ENCODE measurements around the gene SIRT5. TPM values are rescaled to one million over a fixed set of nuclear protein-coding genes. Genes with fewer than 3 reads are reported as not detected.

Gene SIRT5
- total and polyA plus RNA-seq, 8 donors = 1.8 to 10.3 (median 4.7) TPM

DNA sequence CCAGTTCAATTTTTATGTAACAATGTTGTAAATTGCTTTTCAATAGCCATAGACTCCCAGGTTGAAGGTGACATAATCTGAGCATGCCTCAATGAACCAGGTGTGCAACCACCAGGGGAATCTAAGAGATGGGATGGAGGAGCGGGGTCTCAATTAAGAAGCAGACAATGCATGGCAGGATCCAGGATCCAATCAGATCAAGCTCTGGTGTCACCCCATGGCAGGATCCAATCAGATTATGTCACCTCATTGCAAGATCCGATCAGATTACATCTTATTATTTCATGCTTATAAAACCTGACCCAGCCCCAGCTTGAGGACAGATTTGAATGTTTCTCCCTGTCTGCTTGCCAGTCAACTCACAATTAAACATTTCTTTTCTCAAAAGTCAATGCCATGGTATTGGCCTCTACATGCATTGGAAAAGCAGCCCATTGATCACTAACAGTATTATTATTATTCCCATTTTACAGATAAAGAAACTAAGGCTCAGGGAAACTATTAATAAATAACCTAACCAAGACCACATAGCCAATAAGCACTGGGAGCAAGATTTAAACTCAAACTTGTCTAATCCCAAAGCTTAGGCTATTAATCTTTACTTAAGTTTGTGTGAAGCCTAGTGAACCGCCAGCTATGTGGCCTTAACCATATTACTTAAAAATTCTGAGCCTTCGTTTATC lies 14.3 kb upstream of the SIRT5 start:
- H3K36me3 ChIP-seq = no peaks in the 10 kb centered on the region
- H3K4me1 ChIP-seq = peaks cover 0 to 8% (median 3%) of the 10 kb centered on the region in 4 donors
- TF ChIP-seq POLR2AphosphoS5 (IDR thresholded peaks at IDR 0.05) (no peak), POLR2A (IDR thresholded peaks at IDR 0.05) (no peak), EP300 (IDR thresholded peaks at IDR 0.05) (no peak)
- TF ChIP-seq, protein P1, sequence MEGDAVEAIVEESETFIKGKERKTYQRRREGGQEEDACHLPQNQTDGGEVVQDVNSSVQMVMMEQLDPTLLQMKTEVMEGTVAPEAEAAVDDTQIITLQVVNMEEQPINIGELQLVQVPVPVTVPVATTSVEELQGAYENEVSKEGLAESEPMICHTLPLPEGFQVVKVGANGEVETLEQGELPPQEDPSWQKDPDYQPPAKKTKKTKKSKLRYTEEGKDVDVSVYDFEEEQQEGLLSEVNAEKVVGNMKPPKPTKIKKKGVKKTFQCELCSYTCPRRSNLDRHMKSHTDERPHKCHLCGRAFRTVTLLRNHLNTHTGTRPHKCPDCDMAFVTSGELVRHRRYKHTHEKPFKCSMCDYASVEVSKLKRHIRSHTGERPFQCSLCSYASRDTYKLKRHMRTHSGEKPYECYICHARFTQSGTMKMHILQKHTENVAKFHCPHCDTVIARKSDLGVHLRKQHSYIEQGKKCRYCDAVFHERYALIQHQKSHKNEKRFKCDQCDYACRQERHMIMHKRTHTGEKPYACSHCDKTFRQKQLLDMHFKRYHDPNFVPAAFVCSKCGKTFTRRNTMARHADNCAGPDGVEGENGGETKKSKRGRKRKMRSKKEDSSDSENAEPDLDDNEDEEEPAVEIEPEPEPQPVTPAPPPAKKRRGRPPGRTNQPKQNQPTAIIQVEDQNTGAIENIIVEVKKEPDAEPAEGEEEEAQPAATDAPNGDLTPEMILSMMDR (IDR thresholded peaks at IDR 0.05) = no peak
- intact Hi-C loops (cut with DNase I; ENCODE audit: low total_unique reads) = no loop called here
- DNase-seq = no peak
- no peaks in the 10 kb centered on the region for H3K9me3 ChIP-seq
- H3K27me3 ChIP-seq = no peaks in the 10 kb centered on the region
- H3K27ac ChIP-seq = no peak overlapping the region
- H3K4me3 ChIP-seq = no peak overlapping the region
- WGBS, 5 donors = 83 to 93% (median 88%) methylated on average over 4 of the region's 4 CpGs

DNA sequence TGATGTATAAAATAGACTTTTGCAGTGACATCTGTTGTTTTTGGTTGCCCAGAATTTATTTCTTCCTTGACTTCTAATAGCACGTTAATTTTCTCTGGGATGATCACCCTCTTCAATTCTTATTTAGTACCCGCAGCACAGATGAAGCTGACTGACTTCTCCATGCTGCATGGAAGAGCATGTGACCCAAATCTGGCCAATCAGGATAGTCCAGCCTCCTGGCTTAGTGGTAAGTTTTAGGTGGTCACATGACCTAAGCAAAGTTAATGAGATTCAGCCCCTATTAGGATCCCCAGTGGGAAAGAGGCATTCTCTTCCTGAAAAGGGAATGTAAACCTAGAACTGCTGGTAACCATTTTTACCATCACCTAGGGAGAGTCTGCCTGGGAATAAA lies 13.8 kb upstream of the SIRT5 start:
- intact Hi-C loops (cut with DNase I; ENCODE audit: low total_unique reads) = no loop called here
- WGBS, 5 donors = 85 to 97% (median 93%) methylated on average over 2 of the region's 2 CpGs
- Histone ChIP-seq H3K27ac (no peak overlapping the region), H3K4me3 (no peak overlapping the region), H3K36me3 (no peaks in the 10 kb centered on the region), H3K4me1 (peaks cover 0 to 3% (median under 1%) of the 10 kb centered on the region in 4 donors), H3K27me3 (no peaks in the 10 kb centered on the region), H3K9me3 (no peaks in the 10 kb centered on the region)
- no peak for DNase-seq
- TF ChIP-seq, protein P1 (IDR thresholded peaks at IDR 0.05) = no peak
- no peak for TF ChIP-seq EP300 (IDR thresholded peaks at IDR 0.05)
- TF ChIP-seq POLR2A (IDR thresholded peaks at IDR 0.05) = no peak
- no peak for TF ChIP-seq POLR2AphosphoS5 (IDR thresholded peaks at IDR 0.05)

DNA sequence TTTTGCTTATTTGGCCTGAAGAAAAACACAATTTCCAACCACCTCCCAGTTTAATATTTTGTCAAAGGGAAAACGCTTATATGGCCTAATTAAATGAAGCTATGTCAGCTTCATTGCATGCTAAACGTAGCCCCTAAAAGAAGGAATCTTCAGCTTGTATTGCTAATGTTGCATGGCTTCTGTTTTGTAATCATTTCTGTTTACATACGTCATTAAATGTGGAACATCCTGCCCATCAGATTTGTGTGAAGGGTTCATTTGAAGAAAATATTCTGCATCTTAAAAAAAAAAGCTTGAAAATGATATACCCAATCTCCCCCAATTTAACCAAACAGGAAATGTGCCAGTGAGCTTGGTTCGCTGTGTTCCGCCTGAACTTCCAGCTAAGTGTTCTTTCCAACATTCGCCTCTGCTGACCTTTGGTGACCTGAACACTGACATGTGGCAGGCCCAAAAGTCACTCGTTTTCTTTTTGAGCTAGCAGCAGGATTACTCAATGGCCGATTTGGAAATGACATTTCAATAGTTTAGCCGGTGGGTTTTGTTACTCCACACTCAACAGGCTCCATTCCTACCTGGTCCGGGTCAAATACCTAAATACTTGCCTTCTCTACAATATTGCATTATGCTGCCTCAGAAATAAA lies 12.7 kb upstream of the SIRT5 start:
- H3K27ac ChIP-seq = peak overlapping the region in 1 of 5 donors; percentile 47
- intact Hi-C loops (cut with DNase I; ENCODE audit: low total_unique reads) = no loop called here
- TF ChIP-seq POLR2AphosphoS5 (IDR thresholded peaks at IDR 0.05) = no peak
- H3K36me3 ChIP-seq = no peaks in the 10 kb centered on the region
- no peaks in the 10 kb centered on the region for H3K27me3 ChIP-seq
- H3K4me1 ChIP-seq = no peaks in the 10 kb centered on the region
- 68 to 81% (median 77%) methylated on average over 10 of the region's 10 CpGs for WGBS, 5 donors
- H3K4me3 ChIP-seq = no peak overlapping the region
- H3K9me3 ChIP-seq = no peaks in the 10 kb centered on the region
- no peak for DNase-seq

DNA sequence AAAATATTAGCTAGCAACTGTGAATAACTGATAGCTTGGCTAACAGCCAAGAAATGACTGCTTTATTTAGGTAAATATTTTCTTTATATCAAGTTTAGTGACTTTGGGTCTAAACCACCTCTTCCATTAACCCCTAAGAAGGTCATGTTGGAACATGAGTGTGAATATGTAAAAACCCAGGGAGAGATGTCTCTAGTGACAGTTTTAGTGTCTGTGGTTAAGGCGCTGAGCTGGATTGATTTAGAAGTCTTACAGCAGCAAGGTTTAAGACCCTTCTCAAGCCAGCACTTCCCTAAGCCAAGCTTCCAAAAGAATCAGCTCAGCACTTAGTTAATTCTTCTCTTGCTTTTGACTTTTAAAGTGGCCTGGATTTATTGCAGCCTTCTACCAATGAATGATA lies 11.4 kb upstream of the SIRT5 start:
- intact Hi-C loops (cut with DNase I; ENCODE audit: low total_unique reads) = no loop called here
- H3K27ac ChIP-seq = no peak overlapping the region
- TF ChIP-seq POLR2AphosphoS5 (IDR thresholded peaks at IDR 0.05) = no peak
- H3K4me1 ChIP-seq = no peaks in the 10 kb centered on the region
- no peaks in the 10 kb centered on the region for H3K36me3 ChIP-seq
- H3K9me3 ChIP-seq = no peaks in the 10 kb centered on the region
- DNase-seq = no peak
- 62 to 85% (median 79%) methylated on average over 1 of the region's 1 CpG for WGBS, 5 donors
- H3K27me3 ChIP-seq = no peaks in the 10 kb centered on the region
- no peak overlapping the region for H3K4me3 ChIP-seq

DNA sequence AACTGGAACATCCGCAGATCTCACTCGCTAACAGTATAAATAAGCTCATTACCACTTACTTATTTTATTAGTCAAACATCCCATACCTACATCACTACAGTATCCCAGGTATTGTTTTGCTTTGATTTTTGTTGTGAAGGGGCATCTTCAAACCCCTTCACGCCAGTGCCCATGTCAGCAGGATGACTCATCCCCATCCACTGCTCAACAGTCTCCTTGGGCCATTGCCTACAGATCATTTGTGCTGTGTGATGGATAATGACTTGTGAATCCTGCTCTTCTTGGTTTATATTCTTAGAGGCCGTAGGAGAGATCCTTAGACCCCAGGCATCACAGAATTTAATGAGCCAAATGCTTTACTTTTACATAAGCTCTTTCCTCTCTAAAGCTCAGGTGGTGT lies 8.5 kb upstream of the SIRT5 start:
- 86 to 95% (median 92%) methylated on average over 4 of the region's 4 CpGs for WGBS, 5 donors
- Histone ChIP-seq H3K4me1 (no peaks in the 10 kb centered on the region), H3K27ac (no peak overlapping the region), H3K27me3 (no peaks in the 10 kb centered on the region), H3K4me3 (no peak overlapping the region), H3K36me3 (no peaks in the 10 kb centered on the region), H3K9me3 (no peaks in the 10 kb centered on the region)
- TF ChIP-seq POLR2A (IDR thresholded peaks at IDR 0.05) (no peak), POLR2AphosphoS5 (IDR thresholded peaks at IDR 0.05) (no peak), EP300 (IDR thresholded peaks at IDR 0.05) (no peak)
- TF ChIP-seq, protein P1 (IDR thresholded peaks at IDR 0.05) = no peak
- no peak for DNase-seq
- intact Hi-C loops (cut with DNase I; ENCODE audit: low total_unique reads) = no loop called here

Data from stomach (tissue), 9 donors.